ENCODE measurements around the gene WDR6. TPM values are rescaled to one million over a fixed set of nuclear protein-coding genes. Genes with fewer than 3 reads are reported as not detected.
A peak's percentile ranks its signal among the peaks of the same experiment; 100 is the strongest.

The WDR6 gene
- total RNA-seq: 100 to 1,000 TPM; 119 to 120 TPM

DNA sequence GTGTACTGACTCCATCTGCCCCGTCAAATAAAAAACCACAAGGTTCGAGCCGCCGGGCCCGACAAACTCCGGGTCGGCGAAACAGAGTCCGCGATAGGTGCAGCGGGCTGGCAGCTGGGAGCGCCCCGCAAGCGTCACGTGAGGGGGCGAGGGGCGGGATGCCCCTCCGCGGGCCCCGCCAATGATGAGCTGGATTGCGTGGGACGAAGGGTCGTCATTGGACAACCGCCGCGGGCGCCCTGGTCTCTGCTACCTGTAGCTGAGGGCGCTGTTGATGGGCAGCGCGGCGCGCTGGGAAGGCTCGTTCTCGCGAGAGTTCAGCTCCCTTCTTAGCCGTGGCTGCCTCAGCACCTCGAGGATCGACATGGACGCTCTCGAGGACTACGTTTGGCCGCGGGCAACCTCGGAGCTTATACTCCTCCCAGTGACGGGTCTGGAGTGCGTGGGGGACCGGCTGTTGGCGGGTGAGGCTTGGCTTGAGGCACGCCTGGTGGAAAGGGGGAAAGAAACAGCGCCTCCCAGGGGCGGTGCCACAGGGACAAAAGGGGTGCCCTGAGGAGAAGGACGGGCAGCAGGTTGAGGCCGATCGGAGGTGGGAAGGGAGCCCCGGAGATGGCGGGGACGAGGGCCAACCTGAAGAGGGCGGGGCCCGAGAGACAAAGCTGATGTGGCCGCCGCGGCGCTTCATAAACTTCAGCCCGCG lies at the start of gene WDR6:
Gene WDR6, plus strand, starts transcription at position 324 of the 703 bp plus-strand sequence. Its CDS starts 41 bp downstream, at position 365.
- Mint-ChIP-seq H3K9me3 (no peaks in the 10 kb centered on the region), H3K36me3 (ENCODE audit: low read depth) (peaks cover 13% of the 10 kb centered on the region), H3K4me3 (peak within 1 kb of the TSS; percentile 99), H3K27ac (peak within 1 kb of the TSS; percentile 99), H3K27me3 (ENCODE audit: low read depth) (no peaks in the 10 kb centered on the region), H3K4me1 (ENCODE audit: low read depth) (peaks cover 19% of the 10 kb centered on the region)
- intact Hi-C loops (cut with micrococcal nuclease): loop anchor here (1.0 to 5.0 kb wide), 8 partner anchors 14 to 463 kb away; partner anchors contain the start of genes DAG1, IP6K2, PFKFB4 and QRICH1
- CTCF ChIA-PET: interaction anchor here (0.5 to 9.2 kb wide), 10 partner anchors 11 to 795 kb away, joined by 3 to 84 read pairs (median 8); partner anchors contain the start of genes DALRD3, IMPDH2, NDUFAF3 and P4HTM
- DNase-seq: peak; percentile 99

- CTCF ChIA-PET: interaction anchor here (0.5 to 0.7 kb wide), 4 partner anchors 49 to 220 kb away, joined by 4 to 6 read pairs (median 4); no protein-coding TSS in a partner anchor
- Mint-ChIP-seq H3K4me1 (ENCODE audit: low read depth) (no peaks in the 10 kb centered on the region), H3K27me3 (ENCODE audit: low read depth) (no peaks in the 10 kb centered on the region), H3K36me3 (ENCODE audit: low read depth) (peaks cover 11% of the 10 kb centered on the region), H3K9me3 (no peaks in the 10 kb centered on the region), H3K27ac (no peak overlapping the region), H3K4me3 (no peak overlapping the region)
- no peak for DNase-seq
- intact Hi-C loops (cut with micrococcal nuclease): no loop called here
Measured at GRCh38 chr3:48960841-48961413, 46.3 kb upstream of the WDR6 start.

- CTCF ChIA-PET: no interaction called here
- Mint-ChIP-seq H3K27ac (no peak overlapping the region), H3K4me1 (ENCODE audit: low read depth) (peaks cover 3% of the 10 kb centered on the region), H3K36me3 (ENCODE audit: low read depth) (peaks cover 12% of the 10 kb centered on the region), H3K9me3 (no peaks in the 10 kb centered on the region), H3K4me3 (no peak overlapping the region), H3K27me3 (ENCODE audit: low read depth) (no peaks in the 10 kb centered on the region)
- intact Hi-C loops (cut with micrococcal nuclease): no loop called here
- no peak for DNase-seq
Measured at GRCh38 chr3:48962340-48962739, 44.9 kb upstream of the WDR6 start.

- Mint-ChIP-seq H3K9me3 (no peaks in the 10 kb centered on the region), H3K4me1 (ENCODE audit: low read depth) (peaks cover 3% of the 10 kb centered on the region), H3K27me3 (ENCODE audit: low read depth) (no peaks in the 10 kb centered on the region), H3K36me3 (ENCODE audit: low read depth) (peaks cover 14% of the 10 kb centered on the region), H3K27ac (no peak overlapping the region), H3K4me3 (no peak overlapping the region)
- CTCF ChIA-PET: no interaction called here
- DNase-seq: no peak
- intact Hi-C loops (cut with micrococcal nuclease): no loop called here
Measured at GRCh38 chr3:48962939-48963338, 44.3 kb upstream of the WDR6 start.

GRCh38 chr3:48963591-48963990 lies 43.6 kb upstream of the WDR6 start:
- Mint-ChIP-seq H3K4me3 (no peak overlapping the region), H3K27ac (no peak overlapping the region), H3K27me3 (ENCODE audit: low read depth) (no peaks in the 10 kb centered on the region), H3K36me3 (ENCODE audit: low read depth) (peaks cover 16% of the 10 kb centered on the region), H3K9me3 (no peaks in the 10 kb centered on the region), H3K4me1 (ENCODE audit: low read depth) (peaks cover 3% of the 10 kb centered on the region)
- DNase-seq: no peak
- intact Hi-C loops (cut with micrococcal nuclease): no loop called here
- CTCF ChIA-PET: interaction anchor here (0.6 kb wide), 1 partner anchor 24 kb away, joined by 4 read pairs; no protein-coding TSS in a partner anchor

DNA sequence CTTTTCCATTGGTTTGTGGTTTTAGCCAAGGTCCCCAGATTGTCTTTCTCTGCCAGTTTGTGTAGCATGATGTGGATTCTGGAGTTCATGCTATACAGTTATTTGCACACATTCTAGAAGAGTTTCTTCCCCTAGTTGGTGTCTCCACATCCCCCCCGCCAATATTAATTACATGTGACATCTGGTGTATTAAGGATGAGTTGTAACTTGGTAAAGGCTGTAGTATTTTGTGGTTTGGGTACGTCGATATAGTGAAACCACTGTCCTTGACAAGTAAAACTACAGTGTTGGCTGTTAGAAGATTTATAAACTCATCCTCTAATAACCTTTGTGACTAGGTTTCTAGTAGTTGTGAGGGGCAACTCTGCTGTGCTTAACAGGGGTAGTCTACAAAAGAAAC lies 40.8 kb upstream of the WDR6 start:
- CTCF ChIA-PET: interaction anchor here (0.9 kb wide), 1 partner anchor 43 kb away, joined by 3 read pairs; no protein-coding TSS in a partner anchor
- Mint-ChIP-seq H3K27ac (no peak overlapping the region), H3K4me1 (ENCODE audit: low read depth) (peaks cover 3% of the 10 kb centered on the region), H3K4me3 (no peak overlapping the region), H3K9me3 (no peaks in the 10 kb centered on the region), H3K36me3 (ENCODE audit: low read depth) (peaks cover 28% of the 10 kb centered on the region), H3K27me3 (ENCODE audit: low read depth) (no peaks in the 10 kb centered on the region)
- intact Hi-C loops (cut with micrococcal nuclease): no loop called here
- DNase-seq: no peak

GRCh38 chr3:48966876-48967361 lies 40.3 kb upstream of the WDR6 start:
- Mint-ChIP-seq H3K27ac (peak overlapping the region; percentile 51), H3K27me3 (ENCODE audit: low read depth) (no peaks in the 10 kb centered on the region), H3K4me3 (no peak overlapping the region), H3K9me3 (no peaks in the 10 kb centered on the region), H3K36me3 (ENCODE audit: low read depth) (peaks cover 34% of the 10 kb centered on the region), H3K4me1 (ENCODE audit: low read depth) (peaks cover 3% of the 10 kb centered on the region)
- intact Hi-C loops (cut with micrococcal nuclease): no loop called here
- CTCF ChIA-PET: interaction anchor here (0.5 to 0.9 kb wide), 2 partner anchors 21 to 44 kb away, joined by 3 read pairs; no protein-coding TSS in a partner anchor
- DNase-seq: peak; percentile 12

DNA sequence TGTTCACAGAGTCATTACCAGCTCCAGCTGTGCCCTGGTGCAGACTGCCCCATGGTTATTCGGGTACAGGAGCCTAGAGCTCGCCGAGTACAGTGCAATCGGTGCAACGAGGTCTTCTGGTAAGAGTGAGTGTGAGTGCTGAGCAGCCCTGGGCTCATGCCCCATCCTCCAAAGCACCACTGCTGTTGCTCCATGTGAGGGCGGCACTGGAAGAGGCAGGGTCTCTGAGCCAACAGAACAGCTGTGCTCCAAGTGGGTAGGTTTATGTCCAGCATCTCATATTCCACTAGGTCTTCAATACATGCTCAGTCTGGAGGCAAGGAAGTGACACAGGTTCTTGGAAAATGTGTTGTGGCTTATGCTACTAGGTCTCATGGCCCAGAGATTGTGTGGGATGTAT lies 36.6 kb upstream of the WDR6 start:
- peaks cover 43% of the 10 kb centered on the region for H3K36me3 Mint-ChIP-seq (ENCODE audit: low read depth)
- no peaks in the 10 kb centered on the region for H3K9me3 Mint-ChIP-seq
- H3K4me1 Mint-ChIP-seq (ENCODE audit: low read depth): peaks cover 3% of the 10 kb centered on the region
- no peak overlapping the region for H3K4me3 Mint-ChIP-seq
- intact Hi-C loops (cut with micrococcal nuclease): no loop called here
- H3K27me3 Mint-ChIP-seq (ENCODE audit: low read depth): no peaks in the 10 kb centered on the region
- CTCF ChIA-PET: interaction anchor here (0.7 kb wide), 1 partner anchor 51 kb away, joined by 4 read pairs; no protein-coding TSS in a partner anchor
- DNase-seq: no peak
- no peak overlapping the region for H3K27ac Mint-ChIP-seq

DNA sequence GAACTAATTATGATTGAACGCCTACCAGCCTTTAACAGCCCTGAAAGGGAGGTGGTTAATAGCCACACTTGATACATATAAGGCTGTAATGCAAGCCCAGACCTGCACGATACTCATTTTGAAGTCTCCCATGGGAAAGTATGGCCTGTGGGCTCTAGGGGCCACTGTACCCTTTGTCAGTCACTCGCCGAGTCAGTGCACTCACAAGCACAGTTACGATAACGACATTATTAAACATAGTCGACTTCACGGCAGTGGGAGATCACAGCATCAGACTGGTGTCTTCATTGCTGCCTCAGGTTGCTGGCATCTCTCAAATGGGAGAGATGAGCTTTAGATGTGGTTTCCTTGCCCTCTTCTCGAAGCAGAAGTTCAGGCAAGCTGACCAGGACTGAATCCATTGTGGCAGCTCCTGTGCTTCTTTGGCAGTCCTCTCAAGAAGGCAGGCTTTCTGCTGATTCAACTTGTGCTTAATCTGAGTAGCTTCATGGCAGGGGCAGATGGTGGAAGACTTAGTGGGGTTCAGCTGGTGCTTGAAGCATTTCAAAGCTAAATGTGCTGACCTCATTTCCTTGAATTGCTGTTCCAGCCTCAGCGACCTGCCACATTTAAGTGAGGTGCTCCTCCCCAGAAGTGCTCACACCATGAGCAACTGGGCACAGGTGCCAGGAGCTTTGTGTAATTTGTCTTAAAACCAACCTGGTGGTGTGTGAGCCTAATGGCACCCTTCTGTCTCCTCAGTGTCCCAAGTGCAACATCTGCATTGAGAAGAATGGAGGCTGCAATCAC lies 32.9 kb upstream of the WDR6 start:
- Mint-ChIP-seq H3K4me1 (ENCODE audit: low read depth) (no peaks in the 10 kb centered on the region), H3K27me3 (ENCODE audit: low read depth) (no peaks in the 10 kb centered on the region), H3K9me3 (no peaks in the 10 kb centered on the region), H3K36me3 (ENCODE audit: low read depth) (peaks cover 45% of the 10 kb centered on the region), H3K27ac (no peak overlapping the region), H3K4me3 (no peak overlapping the region)
- CTCF ChIA-PET: interaction anchor here (0.6 kb wide), 2 partner anchors 214 to 746 kb away, joined by 3 to 6 read pairs; no protein-coding TSS in a partner anchor
- intact Hi-C loops (cut with micrococcal nuclease): no loop called here
- no peak for DNase-seq

DNA sequence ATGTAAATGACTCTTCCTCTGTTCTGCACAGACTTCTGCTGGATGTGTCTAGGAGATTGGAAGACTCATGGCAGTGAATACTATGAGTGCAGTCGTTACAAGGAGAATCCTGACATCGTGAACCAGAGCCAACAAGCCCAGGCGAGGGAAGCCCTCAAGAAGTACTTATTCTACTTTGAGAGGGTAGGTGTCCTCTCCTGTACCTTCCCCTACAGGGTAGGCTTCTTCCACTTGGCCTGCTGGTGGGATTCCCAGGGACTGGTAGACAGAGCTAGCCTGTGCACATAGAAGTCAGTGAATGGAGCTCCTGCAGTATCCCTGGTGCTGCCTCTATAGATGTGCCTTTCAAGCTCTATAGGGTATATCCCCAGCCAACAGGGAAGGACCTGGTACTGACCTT lies 27.7 kb upstream of the WDR6 start:
- Mint-ChIP-seq H3K36me3 (ENCODE audit: low read depth) (peaks cover 35% of the 10 kb centered on the region), H3K4me3 (no peak overlapping the region), H3K4me1 (ENCODE audit: low read depth) (no peaks in the 10 kb centered on the region), H3K27me3 (ENCODE audit: low read depth) (no peaks in the 10 kb centered on the region), H3K27ac (no peak overlapping the region), H3K9me3 (no peaks in the 10 kb centered on the region)
- DNase-seq: no peak
- CTCF ChIA-PET: interaction anchor here (0.5 kb wide), 1 partner anchor 473 kb away, joined by 4 read pairs; no protein-coding TSS in a partner anchor
- intact Hi-C loops (cut with micrococcal nuclease): no loop called here

GRCh38 chr3:48980295-48980694 lies 26.9 kb upstream of the WDR6 start:
- CTCF ChIA-PET: no interaction called here
- intact Hi-C loops (cut with micrococcal nuclease): no loop called here
- H3K4me1 Mint-ChIP-seq (ENCODE audit: low read depth): no peaks in the 10 kb centered on the region

DNA sequence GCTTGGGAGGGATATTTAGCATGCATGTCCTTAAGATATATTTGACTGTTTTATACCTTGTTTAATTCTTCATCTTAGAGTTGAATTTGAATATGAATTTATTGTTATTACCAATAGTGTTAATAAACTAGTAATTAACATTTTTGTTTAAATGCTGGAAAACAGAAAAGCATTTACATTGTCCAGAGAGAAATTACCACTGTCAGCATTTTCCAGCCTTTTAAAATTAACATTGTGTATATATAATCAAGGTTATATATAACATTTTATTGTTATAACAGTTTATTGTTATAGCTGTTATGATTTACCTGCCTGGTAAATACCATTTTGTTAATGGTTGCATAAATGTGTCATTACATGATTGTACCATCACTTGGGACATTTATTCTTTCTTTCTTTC lies 25.2 kb upstream of the WDR6 start:
- CTCF ChIA-PET: interaction anchor here (0.6 kb wide), 1 partner anchor 171 kb away, joined by 4 read pairs; no protein-coding TSS in a partner anchor
- no peak overlapping the region for H3K4me3 Mint-ChIP-seq
- peaks cover 2% of the 10 kb centered on the region for H3K4me1 Mint-ChIP-seq (ENCODE audit: low read depth)
- H3K36me3 Mint-ChIP-seq (ENCODE audit: low read depth): peaks cover 23% of the 10 kb centered on the region
- no peaks in the 10 kb centered on the region for H3K9me3 Mint-ChIP-seq
- DNase-seq: no peak
- intact Hi-C loops (cut with micrococcal nuclease): no loop called here
- H3K27ac Mint-ChIP-seq: no peak overlapping the region
- no peaks in the 10 kb centered on the region for H3K27me3 Mint-ChIP-seq (ENCODE audit: low read depth)

More at GRCh38 chr3:48980295-48980694, 26.9 kb upstream of the WDR6 start:
- H3K4me3 Mint-ChIP-seq: no peak overlapping the region
- no peak overlapping the region for H3K27ac Mint-ChIP-seq
- no peak for DNase-seq
- peaks cover 32% of the 10 kb centered on the region for H3K36me3 Mint-ChIP-seq (ENCODE audit: low read depth)
- no peaks in the 10 kb centered on the region for H3K27me3 Mint-ChIP-seq (ENCODE audit: low read depth)
- no peaks in the 10 kb centered on the region for H3K9me3 Mint-ChIP-seq
